GM04504 (cell line): ENCODE data around the gene TOR3A.
"Not testable (repeated sequence)": the region's sequence is repeated elsewhere in the genome, so short reads cannot be mapped to it uniquely, and the experiment has no call there.

Source experiments
- DNase-seq: peaks from one replicate; pipeline ENCODE4 v3.0.0-alpha.2; 2012; ENCODE audit warnings: low read depth

TOR3A gene

DNA sequence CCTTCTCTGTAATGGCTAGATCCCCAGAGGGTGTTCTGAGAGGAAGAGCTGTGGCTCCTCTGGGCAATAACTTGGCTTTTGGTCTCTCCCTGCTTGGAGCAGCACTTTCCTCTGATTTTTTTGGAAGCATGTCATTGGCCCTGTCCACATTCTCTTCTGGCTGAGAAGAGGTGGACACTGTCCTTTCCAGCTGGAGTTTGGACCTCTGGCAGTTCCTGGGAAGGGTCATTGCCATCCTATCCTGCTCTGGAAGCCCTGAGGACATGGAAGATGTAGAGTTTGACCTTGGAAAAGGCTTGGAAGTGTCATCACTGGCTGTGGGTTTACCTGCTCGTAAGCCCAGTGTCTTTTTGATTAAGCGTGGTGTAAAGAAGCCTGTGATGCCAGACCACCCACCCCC, 26.8 kb downstream of the TOR3A start:
- no peak for DNase-seq

DNA sequence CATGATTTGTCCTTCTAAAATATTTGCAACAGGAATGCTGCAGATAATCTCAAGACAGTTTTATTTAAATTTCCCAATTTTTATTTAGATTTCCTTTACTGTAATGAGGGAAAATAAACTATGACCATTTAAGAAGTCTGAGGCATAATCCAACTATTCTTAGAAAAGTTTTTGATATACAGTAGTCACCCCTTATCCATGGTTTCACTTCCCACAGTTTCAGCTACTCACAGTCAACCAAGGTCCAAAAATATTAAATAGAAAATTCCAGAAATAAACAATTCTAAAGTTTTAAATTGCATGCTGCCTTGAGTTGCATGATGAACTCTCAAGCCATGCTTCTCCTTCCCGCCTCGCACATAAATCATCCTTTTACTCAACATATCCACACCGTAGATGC, 33.3 kb downstream of the TOR3A start:
- DNase-seq, result no peak

GRCh38 chr1:179119513-179119912, 37.6 kb downstream of the TOR3A start:
- DNase-seq, result no peak

- DNase-seq, result no peak
Observed at GRCh38 chr1:179120736-179121135, 38.9 kb downstream of the TOR3A start.

DNA sequence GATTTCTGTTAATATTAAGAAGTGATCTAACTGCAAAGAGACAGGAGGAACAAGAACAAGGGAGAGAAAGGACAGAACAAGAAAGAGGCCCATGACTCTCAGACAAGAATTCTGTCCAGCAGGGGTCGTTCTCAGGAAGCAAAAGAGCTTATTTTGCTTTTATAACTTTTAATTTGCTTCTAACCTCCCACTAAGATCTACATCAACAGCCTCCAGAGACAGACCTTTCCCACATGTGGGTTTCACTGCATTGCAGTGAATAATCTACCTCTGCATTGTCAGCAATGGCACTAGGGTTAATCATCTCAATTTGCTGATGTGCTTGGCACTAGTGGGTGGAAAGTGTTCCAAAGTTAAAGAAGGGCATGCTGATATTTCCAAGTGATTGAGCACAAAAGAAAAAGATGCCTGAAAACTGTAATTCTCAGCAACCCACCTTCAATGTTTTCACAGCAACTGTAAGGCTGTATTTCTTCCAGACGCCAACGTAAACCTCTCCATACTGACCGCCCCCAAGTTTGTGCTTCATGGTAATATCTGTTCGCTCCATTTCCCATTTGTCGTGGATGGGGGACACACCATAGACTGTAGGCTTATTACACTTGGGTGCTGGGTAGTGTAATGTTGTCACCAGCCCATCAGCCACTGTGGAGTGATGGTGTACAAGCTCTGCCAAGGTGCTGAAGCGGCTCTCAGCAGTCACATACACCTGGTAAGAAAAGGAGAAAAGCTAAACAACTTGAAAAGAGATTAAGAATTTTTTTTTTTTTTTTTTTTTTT, 39.5 kb downstream of the TOR3A start:
- no peak for DNase-seq

DNA sequence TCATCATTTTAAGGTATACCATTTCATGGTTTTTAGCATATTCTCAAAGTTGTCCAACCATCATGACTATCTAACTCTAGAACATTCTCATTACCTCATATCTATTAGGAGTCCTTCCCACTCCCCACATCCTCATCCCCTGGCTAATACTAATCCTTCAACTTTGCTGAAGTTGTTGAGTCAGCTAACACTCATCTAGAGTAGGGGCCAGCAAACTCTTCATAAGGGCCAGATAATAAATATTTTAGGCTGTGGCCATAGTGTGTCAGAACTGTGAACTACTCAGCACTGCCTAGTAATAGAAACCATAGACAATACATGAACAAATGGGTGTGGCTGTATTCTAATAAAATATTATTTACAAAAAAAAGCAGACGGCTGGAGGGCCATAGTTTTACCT, 43.0 kb downstream of the TOR3A start:
- DNase-seq, result no peak

- no peak for DNase-seq
Observed at GRCh38 chr1:179126338-179127060, 44.6 kb downstream of the TOR3A start.

DNA sequence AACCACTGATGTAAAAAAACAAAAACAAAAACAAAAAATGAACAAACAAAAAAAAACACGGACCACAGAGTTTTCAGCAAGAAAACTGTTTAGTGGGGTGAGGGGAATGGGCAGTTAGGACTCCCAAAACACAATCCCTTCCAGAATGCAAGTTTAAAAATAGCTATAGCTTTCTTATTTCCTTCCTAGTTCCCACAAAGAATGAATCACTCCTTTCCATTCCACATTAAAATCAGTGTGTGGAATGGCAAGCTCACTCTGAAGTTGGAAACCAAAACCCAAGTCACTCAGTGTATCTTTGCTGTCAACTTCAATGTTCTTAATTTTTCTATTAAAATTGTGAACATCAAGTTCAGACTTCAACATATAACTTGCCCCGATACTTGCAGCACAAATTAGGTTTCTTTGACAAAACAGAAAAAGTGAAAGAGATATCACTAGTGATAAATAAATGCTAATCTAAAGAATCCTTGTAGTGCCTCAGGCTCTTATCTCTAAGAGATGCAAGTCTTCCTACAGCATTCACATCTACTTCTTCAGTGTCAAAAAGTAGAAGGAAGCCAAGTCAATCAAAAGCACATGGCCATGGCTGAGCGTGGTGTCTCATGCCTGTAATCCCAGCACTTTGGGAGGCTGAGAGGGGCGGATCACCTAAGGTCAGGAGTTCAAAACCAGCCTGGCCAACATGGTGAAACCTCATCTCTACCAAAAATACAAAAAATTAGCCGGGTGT, 45.5 kb downstream of the TOR3A start:
- DNase-seq, result no peak

GRCh38 chr1:179128520-179128919, 46.6 kb downstream of the TOR3A start:
- no peak for DNase-seq

DNA sequence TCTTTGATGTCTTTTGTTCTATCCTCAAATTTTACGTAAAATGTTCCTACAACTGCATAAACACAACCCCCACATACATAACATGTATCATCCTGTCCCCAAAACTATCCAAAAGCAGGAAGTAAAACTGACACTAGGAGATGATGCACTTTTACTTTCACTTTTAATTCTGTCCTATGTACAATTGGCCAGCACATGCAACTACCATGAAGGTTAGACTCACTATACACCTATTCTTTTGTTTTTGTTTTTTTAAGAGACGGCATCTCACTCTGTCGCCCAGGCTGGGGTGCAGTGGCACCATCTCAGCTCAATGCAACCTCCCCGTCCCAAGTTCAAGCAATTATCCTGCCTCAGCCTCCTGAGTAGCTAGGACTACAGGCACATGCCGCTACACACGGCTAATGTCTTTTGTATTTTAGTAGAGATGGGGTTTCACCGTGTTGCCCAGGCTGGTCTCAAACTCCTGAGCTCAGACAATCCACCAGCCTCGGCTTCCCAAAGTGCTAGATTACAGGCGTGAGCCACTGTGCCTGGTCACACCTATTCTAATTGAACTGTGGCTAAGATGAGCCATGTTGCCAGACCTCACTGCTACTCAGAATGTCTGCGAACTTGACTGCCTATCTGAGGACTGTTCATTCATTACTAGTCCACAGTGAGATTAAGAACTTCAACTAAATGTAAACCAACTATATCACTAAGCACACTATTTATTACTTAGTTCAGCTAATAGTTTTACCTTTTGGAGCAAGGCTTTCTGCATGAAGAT, 48.0 kb downstream of the TOR3A start:
- no peak for DNase-seq

DNA sequence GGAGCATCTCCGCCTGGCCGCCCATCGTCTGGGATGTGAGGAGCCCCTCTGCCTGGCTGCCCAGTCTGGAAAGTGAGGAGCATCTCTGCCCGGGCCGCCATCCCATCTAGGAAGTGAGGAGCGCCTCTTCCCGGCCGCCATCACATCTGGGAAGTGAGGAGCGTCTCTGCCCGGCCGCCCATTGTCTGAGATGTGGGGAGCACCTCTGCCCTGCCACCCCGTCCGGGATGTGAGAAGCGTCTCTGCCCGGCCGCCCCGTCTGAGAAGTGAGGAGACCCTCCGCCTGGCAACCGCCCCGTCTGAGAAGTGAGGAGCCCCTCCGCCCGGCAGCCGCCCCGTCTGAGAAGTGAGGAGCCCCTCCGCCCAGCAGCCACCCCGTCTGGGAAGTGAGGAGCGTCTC, 53.3 kb downstream of the TOR3A start:
- not testable (repeated sequence) for DNase-seq

DNA sequence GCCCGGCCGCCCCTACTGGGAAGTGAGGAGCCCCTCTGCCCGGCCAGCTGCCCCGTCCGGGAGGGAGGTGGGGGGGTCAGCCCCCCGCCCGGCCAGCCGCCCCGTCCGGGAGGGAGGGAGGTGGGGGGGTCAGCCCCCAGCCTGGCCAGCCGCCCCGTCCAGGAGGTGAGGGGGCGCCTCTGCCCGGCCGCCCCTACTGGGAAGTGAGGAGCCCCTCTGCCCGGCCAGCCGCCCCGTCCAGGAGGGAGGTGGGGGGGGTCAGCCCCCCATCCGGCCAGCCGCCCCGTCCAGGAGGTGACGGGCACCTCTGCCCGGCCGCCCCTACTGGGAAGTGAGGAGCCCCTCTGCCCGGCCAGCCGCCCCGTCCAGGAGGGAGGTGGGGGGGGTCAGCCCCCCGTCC, 53.8 kb downstream of the TOR3A start:
- DNase-seq, result not testable (repeated sequence)

DNA sequence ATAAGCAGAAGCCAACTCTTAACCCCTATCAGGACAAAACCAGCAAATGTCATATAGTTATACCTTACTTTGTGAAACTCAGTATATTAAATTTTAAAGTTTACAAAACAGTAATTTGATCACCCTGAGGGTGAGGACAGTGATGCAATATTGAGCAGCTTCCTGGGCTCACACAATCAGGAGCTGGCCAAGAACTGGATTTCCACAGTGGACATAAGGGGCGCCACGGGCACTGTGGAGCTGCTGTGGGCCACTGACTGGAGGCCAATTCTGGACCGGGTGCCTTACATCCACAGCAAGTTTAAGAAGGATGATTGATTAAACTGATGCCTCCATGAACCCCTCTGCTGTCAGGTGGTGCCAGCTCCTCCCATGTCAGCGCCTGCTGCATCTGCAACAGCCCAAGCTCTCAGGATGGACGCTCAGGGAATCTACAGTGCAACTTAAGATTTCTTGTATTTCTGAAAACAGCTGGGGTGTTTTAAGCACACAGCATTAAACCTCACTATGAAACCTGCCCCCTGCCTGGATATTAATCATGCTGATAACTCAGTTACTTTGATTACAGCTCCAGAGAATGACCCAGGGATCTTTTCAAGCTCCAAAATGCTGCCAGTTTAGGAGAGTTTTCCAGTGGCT, 55.9 kb downstream of the TOR3A start:
- DNase-seq, result no peak

DNA sequence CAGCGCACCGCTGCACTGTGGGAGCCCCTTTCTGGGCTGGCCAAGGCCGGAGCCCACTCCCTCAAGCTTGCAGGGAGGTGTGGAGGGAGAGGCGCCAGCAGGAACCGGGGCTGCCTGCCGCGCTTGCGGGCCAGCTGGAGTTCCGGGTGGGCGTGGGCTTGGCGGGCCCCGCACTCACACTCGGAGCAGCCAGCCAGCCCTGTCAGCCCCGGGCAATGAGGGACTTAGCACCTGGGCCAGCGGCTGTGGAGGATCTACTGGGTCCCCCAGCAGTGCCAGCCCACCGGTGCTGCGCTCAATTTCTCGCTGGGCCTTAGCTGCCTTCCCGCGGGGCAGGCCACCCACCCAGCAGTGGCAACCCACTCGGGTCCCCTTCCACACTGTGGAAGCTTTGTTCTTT, 56.9 kb downstream of the TOR3A start:
- DNase-seq, result not testable (repeated sequence)

DNA sequence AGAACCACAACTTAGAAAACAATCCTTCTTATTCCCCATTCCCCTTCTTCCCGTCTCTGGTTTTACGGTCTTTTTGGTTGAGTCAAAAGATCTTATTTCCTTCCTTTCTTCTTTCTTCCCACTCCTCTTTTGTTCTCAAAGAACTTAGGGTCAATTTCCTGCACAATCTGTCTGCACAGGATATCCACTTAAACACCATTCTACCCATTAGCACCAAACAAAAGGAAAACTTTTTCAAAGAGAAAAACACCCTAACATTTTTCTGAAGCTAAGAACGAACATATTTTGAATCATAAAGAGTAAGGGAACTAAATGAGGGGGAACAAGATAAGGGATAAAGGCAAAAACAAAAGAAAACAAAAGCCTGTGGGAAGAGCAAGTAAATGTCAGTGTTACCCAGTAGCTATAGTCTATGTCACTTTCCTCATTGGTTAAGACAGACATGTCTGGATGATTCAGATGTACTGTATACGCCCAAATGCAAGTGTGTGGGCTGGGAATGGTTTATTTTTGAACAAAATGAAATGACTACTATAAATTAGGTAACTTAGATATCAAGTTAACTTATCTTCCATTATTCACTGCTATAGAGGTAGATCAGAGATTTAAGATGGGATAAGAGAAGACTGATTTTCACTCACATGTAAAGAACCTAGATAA, 59.9 kb downstream of the TOR3A start:
- DNase-seq, result peak; percentile 42

DNA sequence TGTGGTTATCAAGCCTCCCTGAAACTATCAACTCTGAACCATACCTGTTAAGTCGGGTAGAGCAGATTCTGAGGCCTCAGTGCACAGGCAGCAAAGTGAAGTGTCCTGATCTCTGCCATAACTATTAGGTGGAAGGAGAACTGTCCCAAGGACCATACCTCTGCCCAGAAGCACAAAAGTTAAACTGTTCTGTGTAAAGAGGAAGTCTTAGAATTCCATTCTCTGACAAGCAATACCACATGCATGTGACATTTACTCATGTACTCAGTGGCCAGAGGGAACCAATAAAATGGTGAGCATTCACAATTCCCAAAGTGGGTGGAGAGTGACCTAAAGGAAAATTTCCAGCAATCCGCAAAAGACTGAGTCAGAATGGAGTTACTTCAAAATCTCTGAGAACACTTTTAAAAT, 61.0 kb downstream of the TOR3A start:
- DNase-seq, result peak; percentile 94

- peak; percentile 87 for DNase-seq
Observed at GRCh38 chr1:179143322-179143721, 61.5 kb downstream of the TOR3A start.

- no peak for DNase-seq
Observed at GRCh38 chr1:179144626-179145025, 62.8 kb downstream of the TOR3A start.

DNA sequence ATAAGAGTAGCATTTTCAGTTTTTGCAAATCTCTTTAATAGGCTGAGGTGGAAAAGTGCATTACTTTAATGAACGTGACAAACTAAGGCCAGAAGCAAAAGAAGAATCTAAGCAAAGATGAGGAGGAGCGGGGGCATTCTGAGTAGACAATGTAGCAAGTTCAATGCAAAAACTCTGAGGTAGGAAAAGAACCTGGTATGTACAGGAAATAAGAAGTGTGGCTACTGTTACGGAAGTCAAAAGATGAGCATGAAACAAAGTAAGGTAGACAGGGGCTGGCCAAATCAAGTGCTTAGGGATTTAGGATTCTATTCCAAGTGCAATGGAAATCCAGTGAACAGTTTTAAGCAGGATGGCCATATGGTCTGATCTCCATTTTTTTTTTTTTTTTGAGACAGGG, 63.7 kb downstream of the TOR3A start:
- DNase-seq, result no peak
